Midbrain (tissue), 1 donor: ENCODE measurements around the gene NECTIN4.
"Not testable (repeated sequence)": the region's sequence is repeated elsewhere in the genome, so short reads cannot be mapped to it uniquely, and the experiment has no call there.

ENCODE experiments used
- DNase-seq: peaks from one replicate; lab custom pipeline; 2025; lab: John Stamatoyannopoulos, UW

NECTIN4 gene

GRCh38 chr1:161089251-161089924 is at the start of gene NECTIN4:
TSS of gene NECTIN4 (minus strand) at chr1:161089558. CDS start at chr1:161089296, 262 bp downstream.
- DNase-seq, result no peak

GRCh38 chr1:161138431-161138830 is 49.1 kb upstream of the NECTIN4 start:
- DNase-seq, result no peak

GRCh38 chr1:161137881-161138280 is 48.5 kb upstream of the NECTIN4 start:
- no peak for DNase-seq

- DNase-seq, result no peak
These were observed 43.9 kb upstream of the NECTIN4 start for GRCh38 chr1:161133220-161133740.

- DNase-seq, result peak; percentile 95
These were observed 43.3 kb upstream of the NECTIN4 start, which contains the start of gene DEDD for GRCh38 chr1:161132410-161133219. TSS of gene DEDD (minus strand) at chr1:161132667. CDS start at chr1:161124462, 8,205 bp downstream.

GRCh38 chr1:161131523-161132409 is 42.4 kb upstream of the NECTIN4 start:
- peak; percentile 24 for DNase-seq

- DNase-seq, result no peak
These were observed 40.9 kb upstream of the NECTIN4 start for GRCh38 chr1:161130266-161130665.

- DNase-seq, result no peak
These were observed 39.4 kb upstream of the NECTIN4 start for GRCh38 chr1:161128591-161129420.

GRCh38 chr1:161127649-161128048 is 38.3 kb upstream of the NECTIN4 start:
- DNase-seq, result no peak

- DNase-seq, result no peak
These were observed 33.6 kb upstream of the NECTIN4 start for GRCh38 chr1:161122967-161123366.

GRCh38 chr1:161121834-161122233 is 32.5 kb upstream of the NECTIN4 start:
- DNase-seq, result no peak

- no peak for DNase-seq
These were observed 31.8 kb upstream of the NECTIN4 start for GRCh38 chr1:161121042-161121650.

- no peak for DNase-seq
These were observed 29.9 kb upstream of the NECTIN4 start for GRCh38 chr1:161119092-161119903.

GRCh38 chr1:161117759-161118581 is 28.6 kb upstream of the NECTIN4 start, which contains the start of the genes NIT1 and PFDN2:
TSS of gene NIT1 (plus strand) at chr1:161118105. CDS start at chr1:161118177, 72 bp downstream.
TSS of gene PFDN2 (minus strand) at chr1:161118037. CDS start at chr1:161118026, 11 bp downstream.
- peak; percentile 84 for DNase-seq

- not testable (repeated sequence) for DNase-seq
These were observed 26.6 kb upstream of the NECTIN4 start for GRCh38 chr1:161115961-161116360.

GRCh38 chr1:161115132-161115711 is 25.9 kb upstream of the NECTIN4 start:
- no peak for DNase-seq

GRCh38 chr1:161114556-161114955 is 25.2 kb upstream of the NECTIN4 start:
- DNase-seq, result no peak

- DNase-seq, result no peak
These were observed 24.6 kb upstream of the NECTIN4 start for GRCh38 chr1:161113915-161114314.
